Measurements from ENCODE around the gene SLK. TPM values are rescaled to one million over a fixed set of nuclear protein-coding genes. Genes with fewer than 3 reads are reported as not detected.

SLK gene
- total RNA-seq, 1 experiment from 2014 or later = 40.8 TPM

DNA sequence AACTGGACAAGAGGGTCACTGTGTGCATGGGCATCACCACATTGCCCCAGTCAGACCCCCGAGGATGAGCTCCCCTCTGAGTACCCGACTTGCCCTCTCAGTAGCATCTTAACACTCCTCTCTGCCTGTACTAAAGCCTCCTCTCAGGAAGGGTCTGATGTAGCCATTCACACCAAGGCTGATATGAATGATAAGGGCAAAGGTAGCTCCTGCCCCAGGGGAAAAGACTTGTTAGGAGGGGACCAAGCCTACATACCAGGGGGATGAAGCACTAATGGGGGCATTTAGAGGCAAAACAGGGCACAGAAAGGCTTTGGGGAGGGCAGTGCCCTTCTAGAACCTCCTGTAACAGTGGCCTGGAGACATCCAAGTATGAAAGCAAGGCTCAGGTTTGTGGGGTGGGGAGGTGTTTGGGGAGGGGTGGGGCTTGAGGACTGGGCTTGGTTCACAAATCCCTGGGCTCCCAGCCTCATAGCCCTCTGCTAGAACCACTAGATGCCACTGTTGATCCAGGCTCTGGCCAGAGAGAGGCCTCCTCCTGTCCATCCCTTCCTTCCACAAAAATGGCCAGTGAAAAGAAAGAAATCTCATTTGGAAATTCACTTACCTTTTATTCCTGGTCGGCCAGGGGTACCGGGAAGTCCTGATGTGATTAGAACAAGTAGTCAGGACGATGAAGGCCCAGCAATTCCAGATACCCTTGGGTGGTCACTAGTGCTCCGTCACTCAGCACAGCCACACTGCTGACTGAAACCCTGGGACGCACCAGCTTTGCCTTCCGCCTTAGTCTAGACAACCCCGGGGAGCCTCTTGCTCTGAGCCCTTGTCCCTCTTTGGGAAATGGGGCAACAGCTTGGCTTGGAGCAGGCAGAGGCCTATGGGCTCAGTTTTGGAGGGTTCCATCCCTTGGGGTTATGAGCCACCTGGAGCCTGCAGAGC lies 78.5 kb downstream of the SLK start:
- in situ Hi-C loops (cut with HindIII; ENCODE audit: low pct_unique_long_range_greater_than_20kb, low sequenced_read_pairs) = no loop called here
- H3K27ac ChIP-seq (ENCODE audit: low read length) = no peak overlapping the region
- intact Hi-C loops (cut with micrococcal nuclease; ENCODE audit: unreplicated experiment) = loop anchor here (1.0 to 5.0 kb wide), 2 partner anchors 77 to 164 kb away; partner anchors contain the start of gene SFR1
- DNase-seq (ENCODE audit: low read depth, low spot score) = peak; percentile 50
- no peaks in the 10 kb centered on the region for H3K9me3 ChIP-seq (ENCODE audit: control insufficient read depth, insufficient read depth, low read depth, low read length)
- POLR2A ChIA-PET = no interaction called here
- CTCF ChIA-PET = interaction anchor here (0.6 to 0.7 kb wide), 2 partner anchors 37 to 63 kb away, joined by 3 read pairs; no protein-coding TSS in a partner anchor
- ATAC-seq = peak; percentile 92
- peaks cover 4% of the 10 kb centered on the region for H3K27me3 ChIP-seq (ENCODE audit: control insufficient read depth, insufficient read depth, low read length)
- H3K4me1 ChIP-seq (ENCODE audit: control insufficient read depth, insufficient read depth, low read length) = peaks cover 5% of the 10 kb centered on the region; the same call in 1 of the 2 replicates
- H3K36me3 ChIP-seq (ENCODE audit: control insufficient read depth, insufficient read depth, low read length) = no peaks in the 10 kb centered on the region
- H3K4me3 ChIP-seq (ENCODE audit: low read depth in 2 of 2, low read length in 2 of 2) = no peak overlapping the region
- TF ChIP-seq POLR2AphosphoS5 (IDR thresholded peaks at IDR 0.05; ENCODE audit: low read depth, low read length) = no peak
- TF ChIP-seq, protein P1, sequence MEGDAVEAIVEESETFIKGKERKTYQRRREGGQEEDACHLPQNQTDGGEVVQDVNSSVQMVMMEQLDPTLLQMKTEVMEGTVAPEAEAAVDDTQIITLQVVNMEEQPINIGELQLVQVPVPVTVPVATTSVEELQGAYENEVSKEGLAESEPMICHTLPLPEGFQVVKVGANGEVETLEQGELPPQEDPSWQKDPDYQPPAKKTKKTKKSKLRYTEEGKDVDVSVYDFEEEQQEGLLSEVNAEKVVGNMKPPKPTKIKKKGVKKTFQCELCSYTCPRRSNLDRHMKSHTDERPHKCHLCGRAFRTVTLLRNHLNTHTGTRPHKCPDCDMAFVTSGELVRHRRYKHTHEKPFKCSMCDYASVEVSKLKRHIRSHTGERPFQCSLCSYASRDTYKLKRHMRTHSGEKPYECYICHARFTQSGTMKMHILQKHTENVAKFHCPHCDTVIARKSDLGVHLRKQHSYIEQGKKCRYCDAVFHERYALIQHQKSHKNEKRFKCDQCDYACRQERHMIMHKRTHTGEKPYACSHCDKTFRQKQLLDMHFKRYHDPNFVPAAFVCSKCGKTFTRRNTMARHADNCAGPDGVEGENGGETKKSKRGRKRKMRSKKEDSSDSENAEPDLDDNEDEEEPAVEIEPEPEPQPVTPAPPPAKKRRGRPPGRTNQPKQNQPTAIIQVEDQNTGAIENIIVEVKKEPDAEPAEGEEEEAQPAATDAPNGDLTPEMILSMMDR (IDR thresholded peaks at IDR 0.05) = peak; percentile 89
- no peak for TF ChIP-seq SIN3A (IDR thresholded peaks at IDR 0.05; ENCODE audit: borderline replicate concordance, insufficient read depth, low read depth, low read length)
- no peak for TF ChIP-seq TCF7L2 (IDR thresholded peaks at IDR 0.05; ENCODE audit: low read depth, low read length)
- TF ChIP-seq, protein P2, sequence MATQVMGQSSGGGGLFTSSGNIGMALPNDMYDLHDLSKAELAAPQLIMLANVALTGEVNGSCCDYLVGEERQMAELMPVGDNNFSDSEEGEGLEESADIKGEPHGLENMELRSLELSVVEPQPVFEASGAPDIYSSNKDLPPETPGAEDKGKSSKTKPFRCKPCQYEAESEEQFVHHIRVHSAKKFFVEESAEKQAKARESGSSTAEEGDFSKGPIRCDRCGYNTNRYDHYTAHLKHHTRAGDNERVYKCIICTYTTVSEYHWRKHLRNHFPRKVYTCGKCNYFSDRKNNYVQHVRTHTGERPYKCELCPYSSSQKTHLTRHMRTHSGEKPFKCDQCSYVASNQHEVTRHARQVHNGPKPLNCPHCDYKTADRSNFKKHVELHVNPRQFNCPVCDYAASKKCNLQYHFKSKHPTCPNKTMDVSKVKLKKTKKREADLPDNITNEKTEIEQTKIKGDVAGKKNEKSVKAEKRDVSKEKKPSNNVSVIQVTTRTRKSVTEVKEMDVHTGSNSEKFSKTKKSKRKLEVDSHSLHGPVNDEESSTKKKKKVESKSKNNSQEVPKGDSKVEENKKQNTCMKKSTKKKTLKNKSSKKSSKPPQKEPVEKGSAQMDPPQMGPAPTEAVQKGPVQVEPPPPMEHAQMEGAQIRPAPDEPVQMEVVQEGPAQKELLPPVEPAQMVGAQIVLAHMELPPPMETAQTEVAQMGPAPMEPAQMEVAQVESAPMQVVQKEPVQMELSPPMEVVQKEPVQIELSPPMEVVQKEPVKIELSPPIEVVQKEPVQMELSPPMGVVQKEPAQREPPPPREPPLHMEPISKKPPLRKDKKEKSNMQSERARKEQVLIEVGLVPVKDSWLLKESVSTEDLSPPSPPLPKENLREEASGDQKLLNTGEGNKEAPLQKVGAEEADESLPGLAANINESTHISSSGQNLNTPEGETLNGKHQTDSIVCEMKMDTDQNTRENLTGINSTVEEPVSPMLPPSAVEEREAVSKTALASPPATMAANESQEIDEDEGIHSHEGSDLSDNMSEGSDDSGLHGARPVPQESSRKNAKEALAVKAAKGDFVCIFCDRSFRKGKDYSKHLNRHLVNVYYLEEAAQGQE (IDR thresholded peaks at IDR 0.05; ENCODE audit: insufficient read depth in 1 of 2, low read depth in 2 of 2, low read length in 1 of 2) = no peak
- no TSS peak for BruUV-seq (replicated peaks)

DNA sequence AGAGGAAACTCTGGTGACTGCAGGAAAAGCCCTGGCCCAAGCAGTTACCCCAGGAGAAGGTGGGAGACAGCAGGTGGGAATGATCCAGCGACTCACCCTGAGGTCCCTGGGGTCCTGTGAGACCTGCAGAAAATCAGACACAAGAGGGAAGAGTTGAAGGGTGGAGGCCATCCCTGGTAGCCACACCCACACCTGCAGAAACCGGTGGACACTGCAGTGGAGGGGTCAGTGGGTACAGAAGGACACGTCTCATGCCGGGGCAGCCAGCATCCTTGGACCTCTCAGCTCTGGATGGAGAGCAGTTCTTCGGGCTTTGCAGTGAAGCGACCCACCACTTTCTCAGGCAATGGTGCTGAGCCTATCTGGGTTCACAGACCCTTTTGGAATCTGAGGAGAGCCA lies 79.7 kb downstream of the SLK start:
- intact Hi-C loops (cut with micrococcal nuclease; ENCODE audit: unreplicated experiment) = loop anchor here (5.0 kb wide), 1 partner anchor 76 kb away; the partner anchor contains the start of gene SFR1
- no peaks in the 10 kb centered on the region for H3K36me3 ChIP-seq (ENCODE audit: control insufficient read depth, insufficient read depth, low read length)
- no TSS peak for BruUV-seq (replicated peaks)

More for the DNA sequence above, 79.7 kb downstream of the SLK start:
- in situ Hi-C loops (cut with HindIII; ENCODE audit: low pct_unique_long_range_greater_than_20kb, low sequenced_read_pairs) = no loop called here
- DNase-seq (ENCODE audit: low read depth, low spot score) = no peak
- Histone ChIP-seq H3K4me1 (ENCODE audit: control insufficient read depth, insufficient read depth, low read length) (peaks cover 5% of the 10 kb centered on the region; the same call in 1 of the 2 replicates), H3K27me3 (ENCODE audit: control insufficient read depth, insufficient read depth, low read length) (peaks cover 4% of the 10 kb centered on the region), H3K27ac (ENCODE audit: low read length) (no peak overlapping the region), H3K4me3 (ENCODE audit: low read depth in 2 of 2, low read length in 2 of 2) (no peak overlapping the region), H3K9me3 (ENCODE audit: control insufficient read depth, insufficient read depth, low read depth, low read length) (no peaks in the 10 kb centered on the region)
- TF ChIP-seq TCF7L2 (IDR thresholded peaks at IDR 0.05; ENCODE audit: low read depth, low read length) (no peak), POLR2AphosphoS5 (IDR thresholded peaks at IDR 0.05; ENCODE audit: low read depth, low read length) (no peak), SIN3A (IDR thresholded peaks at IDR 0.05; ENCODE audit: borderline replicate concordance, insufficient read depth, low read depth, low read length) (no peak)
- TF ChIP-seq, protein P1 (IDR thresholded peaks at IDR 0.05) = no peak
- TF ChIP-seq, protein P2 (IDR thresholded peaks at IDR 0.05; ENCODE audit: insufficient read depth in 1 of 2, low read depth in 2 of 2, low read length in 1 of 2) = no peak
- no peak for ATAC-seq
- ChIA-PET CTCF (no interaction called here), POLR2A (no interaction called here)

All from Panc1 (cell line).